ENCODE data around the gene TMEM123.
"Not testable (repeated sequence)": the region's sequence is repeated elsewhere in the genome, so short reads cannot be mapped to it uniquely, and the experiment has no call there.

TMEM123 gene

DNA sequence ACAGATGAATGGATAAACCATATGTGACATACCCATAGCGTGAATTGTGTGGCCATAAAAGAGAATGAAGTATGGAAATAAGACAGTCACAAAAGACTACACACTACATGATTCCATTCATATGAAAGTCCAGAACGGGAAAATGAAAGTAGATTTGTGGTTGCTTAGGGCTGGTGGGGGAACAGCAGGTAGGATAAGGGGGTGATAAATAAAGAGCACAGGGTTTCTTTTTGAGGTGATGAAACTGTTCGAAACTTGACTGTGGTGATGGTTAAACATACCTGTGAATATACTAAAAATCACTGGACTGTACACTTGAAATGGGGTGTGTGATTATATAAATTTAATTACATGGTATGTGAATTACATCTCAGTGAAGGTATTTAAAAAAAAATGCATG is 16.9 kb downstream of the TMEM123 start:
- TF ChIP-seq, protein P1, sequence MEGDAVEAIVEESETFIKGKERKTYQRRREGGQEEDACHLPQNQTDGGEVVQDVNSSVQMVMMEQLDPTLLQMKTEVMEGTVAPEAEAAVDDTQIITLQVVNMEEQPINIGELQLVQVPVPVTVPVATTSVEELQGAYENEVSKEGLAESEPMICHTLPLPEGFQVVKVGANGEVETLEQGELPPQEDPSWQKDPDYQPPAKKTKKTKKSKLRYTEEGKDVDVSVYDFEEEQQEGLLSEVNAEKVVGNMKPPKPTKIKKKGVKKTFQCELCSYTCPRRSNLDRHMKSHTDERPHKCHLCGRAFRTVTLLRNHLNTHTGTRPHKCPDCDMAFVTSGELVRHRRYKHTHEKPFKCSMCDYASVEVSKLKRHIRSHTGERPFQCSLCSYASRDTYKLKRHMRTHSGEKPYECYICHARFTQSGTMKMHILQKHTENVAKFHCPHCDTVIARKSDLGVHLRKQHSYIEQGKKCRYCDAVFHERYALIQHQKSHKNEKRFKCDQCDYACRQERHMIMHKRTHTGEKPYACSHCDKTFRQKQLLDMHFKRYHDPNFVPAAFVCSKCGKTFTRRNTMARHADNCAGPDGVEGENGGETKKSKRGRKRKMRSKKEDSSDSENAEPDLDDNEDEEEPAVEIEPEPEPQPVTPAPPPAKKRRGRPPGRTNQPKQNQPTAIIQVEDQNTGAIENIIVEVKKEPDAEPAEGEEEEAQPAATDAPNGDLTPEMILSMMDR (IDR thresholded peaks at IDR 0.05; ENCODE audit: low read depth, low read length), result no peak
- no peak for DNase-seq (ENCODE audit: low read depth in 2 of 2)
- no peak overlapping the region for H3K4me3 ChIP-seq (replicated peaks in 1 of 2; ENCODE audit: low read depth in 2 of 2, low read length in 2 of 2)

DNA sequence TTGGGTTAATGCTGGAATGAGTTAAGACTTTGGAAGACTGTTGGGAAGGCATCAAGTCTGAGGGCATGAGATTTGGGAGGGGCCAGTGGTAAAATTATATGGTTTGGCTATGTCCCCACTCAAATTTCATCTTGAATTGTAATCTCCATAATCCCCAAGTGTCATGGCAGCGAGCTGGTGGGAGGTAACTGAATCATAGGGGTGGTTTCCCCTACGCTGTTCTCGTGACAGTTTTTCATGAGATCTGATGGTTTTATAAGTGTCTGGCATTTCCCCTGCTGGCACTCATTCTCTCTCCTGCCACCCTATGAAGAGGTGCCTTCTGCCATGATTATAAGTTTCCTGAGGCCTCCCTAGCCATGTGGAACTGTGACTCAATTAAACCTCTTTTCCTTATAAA is 19.0 kb downstream of the TMEM123 start:
- H3K4me3 ChIP-seq (replicated peaks in 1 of 2; ENCODE audit: low read depth in 2 of 2, low read length in 2 of 2); DNase-seq (ENCODE audit: low read depth in 2 of 2): not testable (repeated sequence)

DNA sequence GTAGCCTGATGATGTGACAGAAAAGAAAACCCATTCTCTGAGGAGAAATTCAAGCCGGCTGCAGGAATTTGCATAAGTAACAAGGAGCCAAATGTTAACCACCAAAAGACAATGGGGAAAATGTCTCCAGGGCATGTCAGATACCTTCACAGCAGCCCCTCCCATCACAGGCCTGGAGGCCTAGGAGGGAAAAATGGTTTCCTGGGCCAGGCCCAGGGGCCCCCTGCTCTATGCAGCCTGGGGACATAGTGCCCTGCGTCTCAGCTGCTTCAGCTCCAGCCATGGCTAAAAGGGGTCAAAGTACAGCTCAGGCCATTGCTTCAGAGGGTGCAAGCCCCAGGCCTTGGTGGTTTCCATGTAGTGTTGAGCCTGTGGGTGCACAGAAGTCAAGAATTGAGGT is 20.0 kb downstream of the TMEM123 start:
- DNase-seq (ENCODE audit: low read depth in 2 of 2); H3K4me3 ChIP-seq (replicated peaks in 1 of 2; ENCODE audit: low read depth in 2 of 2, low read length in 2 of 2): not testable (repeated sequence)

DNA sequence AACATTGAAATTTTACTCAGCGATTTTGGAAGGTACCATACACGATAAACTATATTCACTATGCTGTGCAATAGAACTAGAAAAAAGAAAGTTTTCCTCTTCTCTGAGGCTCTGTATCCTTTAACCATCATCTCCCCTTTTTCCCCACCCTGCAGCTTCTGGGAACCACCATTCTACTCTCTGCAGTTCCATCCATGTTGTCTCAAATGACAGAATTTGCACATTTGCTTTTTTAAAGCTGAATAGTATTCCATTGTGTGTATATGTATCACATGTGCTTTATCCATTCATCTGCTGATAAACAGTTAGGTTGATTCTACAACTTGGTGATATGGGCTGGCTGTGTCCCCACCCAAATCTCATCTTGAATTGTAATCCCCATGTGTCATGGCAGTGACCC is 21.2 kb downstream of the TMEM123 start:
- H3K4me3 ChIP-seq (replicated peaks in 1 of 2; ENCODE audit: low read depth in 2 of 2, low read length in 2 of 2), result no peak overlapping the region

DNA sequence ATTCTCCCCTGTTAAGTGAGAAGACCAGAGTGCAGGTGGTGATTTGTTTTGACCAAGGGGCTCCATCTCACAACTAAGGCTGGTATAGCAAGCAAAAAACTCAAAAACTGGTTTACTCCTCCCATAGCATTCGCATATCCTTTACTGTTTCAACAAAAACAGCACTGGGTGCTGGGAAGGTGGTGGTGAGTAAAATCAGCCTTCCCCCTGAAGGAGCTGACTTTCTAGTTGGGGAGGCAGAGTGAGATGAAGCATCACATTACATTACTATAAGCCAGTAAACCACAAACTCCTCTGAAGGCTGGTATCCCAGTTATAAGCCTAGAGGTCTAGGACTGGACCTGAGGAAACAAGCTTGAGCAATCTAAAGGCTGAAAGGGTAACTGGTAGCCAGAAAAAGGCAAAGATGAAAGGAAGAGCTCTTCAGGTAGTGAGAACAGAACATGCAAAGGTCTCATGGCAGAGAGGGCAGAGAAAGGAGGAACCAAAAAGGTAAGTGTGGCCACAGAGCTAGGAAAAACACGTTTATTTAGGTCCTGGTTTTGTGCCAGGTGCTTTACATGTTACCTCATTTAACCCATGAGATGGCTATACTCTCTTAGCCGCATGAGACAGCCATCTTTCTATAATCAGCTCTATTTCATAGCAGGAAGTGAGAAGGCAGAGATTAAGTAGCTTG is 22.3 kb downstream of the TMEM123 start:
- TF ChIP-seq, protein P1 (IDR thresholded peaks at IDR 0.05; ENCODE audit: low read depth, low read length), result no peak
- DNase-seq (ENCODE audit: low read depth in 2 of 2), result no peak
- H3K4me3 ChIP-seq (replicated peaks in 1 of 2; ENCODE audit: low read depth in 2 of 2, low read length in 2 of 2), result no peak overlapping the region

More for the DNA sequence above, 21.2 kb downstream of the TMEM123 start:
- no peak for DNase-seq (ENCODE audit: low read depth in 2 of 2)
- TF ChIP-seq, protein P1 (IDR thresholded peaks at IDR 0.05; ENCODE audit: low read depth, low read length), result no peak

DNA sequence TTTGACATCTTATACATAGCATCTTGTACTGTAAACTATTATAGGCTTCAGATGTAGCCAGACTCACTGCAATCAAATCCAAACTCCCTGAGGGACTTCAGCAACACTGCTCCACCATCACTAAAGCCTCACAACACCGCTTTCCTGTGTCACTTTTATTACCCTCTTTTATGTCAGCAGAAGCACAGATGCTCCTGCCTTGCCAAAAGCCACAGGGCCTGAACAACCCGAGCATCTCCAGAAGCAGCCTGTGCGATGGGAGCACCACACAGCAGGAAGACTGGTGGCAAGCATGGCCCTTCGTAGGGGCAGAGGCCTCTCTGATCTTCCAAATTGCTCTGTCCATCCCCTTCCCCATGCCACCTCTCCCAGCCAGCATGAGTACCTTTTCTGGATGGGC is 22.9 kb downstream of the TMEM123 start:
- TF ChIP-seq, protein P1 (IDR thresholded peaks at IDR 0.05; ENCODE audit: low read depth, low read length), result no peak
- no peak overlapping the region for H3K4me3 ChIP-seq (replicated peaks in 1 of 2; ENCODE audit: low read depth in 2 of 2, low read length in 2 of 2)

DNA sequence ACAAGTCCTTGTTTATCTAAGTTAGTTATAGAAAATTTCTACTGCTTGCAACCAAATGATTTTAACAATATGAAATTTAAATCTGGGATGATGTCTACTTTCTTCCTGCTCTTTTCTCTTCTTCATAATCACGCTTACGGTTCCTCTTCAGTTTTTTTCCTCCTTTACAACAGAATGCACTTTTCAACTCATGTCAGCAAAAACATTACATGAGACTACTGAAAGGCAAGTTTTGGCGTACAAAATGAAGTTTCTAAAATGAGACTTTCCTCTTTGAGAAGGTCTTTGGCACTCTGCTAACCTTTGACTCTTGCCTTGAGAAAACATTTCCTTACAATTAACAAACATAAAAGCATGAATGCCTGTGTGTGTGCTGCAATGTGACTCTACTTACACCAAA is 23.3 kb downstream of the TMEM123 start:
- TF ChIP-seq, protein P1 (IDR thresholded peaks at IDR 0.05; ENCODE audit: low read depth, low read length), result no peak
- H3K4me3 ChIP-seq (replicated peaks in 1 of 2; ENCODE audit: low read depth in 2 of 2, low read length in 2 of 2), result no peak overlapping the region
- DNase-seq (ENCODE audit: low read depth in 2 of 2), result no peak

More for the DNA sequence above, 22.9 kb downstream of the TMEM123 start:
- no peak for DNase-seq (ENCODE audit: low read depth in 2 of 2)

DNA sequence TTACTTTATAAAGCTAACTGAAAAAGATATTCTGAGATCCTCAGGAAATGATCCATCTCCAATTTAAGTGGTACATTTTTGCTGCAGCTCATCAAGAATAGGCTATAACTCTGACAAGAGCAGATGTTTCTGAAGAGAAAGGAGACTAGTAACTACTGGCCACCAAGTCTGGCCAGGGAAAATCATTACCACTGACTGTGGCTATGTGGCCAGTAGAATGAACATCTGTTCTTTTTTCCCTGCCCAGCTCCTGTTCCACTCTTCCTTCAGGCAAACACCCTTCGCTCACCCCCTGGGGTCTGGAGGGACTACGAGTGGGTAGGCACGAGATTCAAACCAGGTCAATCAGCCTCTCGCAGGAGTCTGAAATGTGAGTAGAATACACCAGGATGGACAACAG is 23.9 kb downstream of the TMEM123 start:
- TF ChIP-seq, protein P1 (IDR thresholded peaks at IDR 0.05; ENCODE audit: low read depth, low read length), result no peak
- no peak overlapping the region for H3K4me3 ChIP-seq (replicated peaks in 1 of 2; ENCODE audit: low read depth in 2 of 2, low read length in 2 of 2)
- no peak for DNase-seq (ENCODE audit: low read depth in 2 of 2)

Data from cardiac fibroblast (primary cell).